GM18508 (cell line): ENCODE data around the gene NFIX.

Experiments used
- ATAC-seq: cut with Tn5 transposase; IDR thresholded peaks from one replicate; pipeline ENCODE4 v1.9.1; 2021; ENCODE audit warnings: moderate number of reproducible peaks; ENCODE audit not compliant: insufficient read depth, unreplicated experiment

The NFIX gene

DNA sequence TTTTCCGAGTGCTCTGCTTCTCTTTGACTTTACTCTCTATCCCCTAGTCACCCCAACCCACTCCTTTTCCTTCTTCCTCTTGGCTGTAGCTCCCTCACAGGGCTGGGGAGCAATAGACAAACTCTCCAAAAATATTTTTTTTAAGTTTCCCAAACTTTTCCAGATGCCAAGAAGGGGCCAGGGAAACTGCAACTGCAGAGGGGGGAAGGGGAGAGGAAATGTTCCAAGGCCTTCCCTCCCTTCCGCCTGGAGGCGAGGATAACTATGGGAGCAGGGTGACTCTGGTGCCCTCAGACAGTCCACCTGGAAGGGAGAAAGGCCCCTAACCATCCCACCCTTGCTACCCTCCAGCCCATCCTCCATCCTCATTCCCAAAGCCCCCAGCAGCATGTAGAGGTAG is 58.0 kb downstream of the NFIX start:
- no peak for ATAC-seq

DNA sequence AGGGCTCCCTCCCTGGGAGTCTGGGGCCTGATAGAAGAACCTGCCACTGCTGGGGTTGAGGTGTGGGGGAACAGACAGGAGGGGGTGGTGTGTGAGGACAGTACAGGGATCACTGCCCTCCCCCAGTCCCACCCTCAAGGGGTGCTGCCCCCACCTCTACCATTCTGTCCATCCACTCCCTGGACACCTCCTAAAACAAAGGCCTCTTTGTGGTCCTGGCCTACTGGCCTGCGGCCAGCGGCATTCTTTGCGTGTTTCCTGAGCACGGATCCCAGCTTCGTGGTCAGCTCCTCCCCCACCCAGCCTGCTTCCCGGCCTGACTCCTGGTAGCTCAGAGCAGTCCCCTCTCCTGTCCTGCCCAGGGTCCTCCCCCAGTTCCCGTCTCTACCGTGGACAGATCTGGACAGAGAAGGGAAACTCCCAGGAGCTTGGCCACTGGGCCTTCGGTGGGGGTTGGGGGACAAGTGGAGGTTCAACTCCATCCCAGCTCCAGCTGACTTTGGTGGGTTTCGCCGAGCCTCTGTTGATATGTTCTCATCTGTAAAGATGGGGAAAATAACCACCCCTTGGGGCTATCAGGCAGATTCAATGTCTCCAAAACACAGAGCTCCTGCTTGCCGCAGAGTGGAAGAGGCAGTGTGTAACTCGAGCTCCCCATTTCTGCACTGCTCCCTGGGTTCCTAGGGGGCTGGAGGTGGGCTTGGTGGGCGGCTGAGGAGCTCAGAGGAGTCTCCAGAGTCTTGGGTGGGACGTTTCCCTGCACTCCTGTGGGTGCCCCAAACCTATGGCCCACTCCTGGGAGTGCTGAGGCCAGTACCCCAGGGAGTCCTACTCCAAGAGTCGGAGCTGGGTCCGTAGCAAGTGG is 58.7 kb downstream of the NFIX start:
- no peak for ATAC-seq

DNA sequence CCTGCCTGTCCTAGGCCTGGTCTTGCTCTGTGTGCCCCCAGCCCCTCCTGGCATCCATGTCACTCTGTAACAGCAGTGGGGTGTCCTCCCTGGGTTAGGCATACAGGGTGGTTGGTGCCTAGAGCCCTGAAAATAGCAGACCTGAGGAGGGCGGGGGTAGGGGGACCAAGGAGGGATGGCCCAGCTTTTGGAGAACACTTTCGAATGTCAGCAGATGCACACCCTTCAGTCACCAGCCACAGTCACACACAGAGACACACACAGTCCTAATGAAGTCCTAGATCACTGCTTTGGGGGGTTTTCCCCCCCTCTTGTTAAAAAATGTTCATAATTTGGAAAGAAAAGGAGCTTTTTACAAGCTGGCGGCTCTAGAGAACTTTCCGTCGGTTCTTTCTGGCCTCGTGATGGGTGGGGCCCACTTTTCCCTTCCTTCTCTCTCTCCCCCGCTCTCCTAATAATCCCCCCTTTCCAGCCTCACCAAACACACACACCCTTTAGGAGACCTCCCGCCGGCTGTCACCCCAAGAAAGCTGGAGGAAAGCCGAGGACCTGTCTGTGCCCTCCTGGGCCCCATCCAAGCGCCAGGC is 59.4 kb downstream of the NFIX start:
- ATAC-seq: no peak

DNA sequence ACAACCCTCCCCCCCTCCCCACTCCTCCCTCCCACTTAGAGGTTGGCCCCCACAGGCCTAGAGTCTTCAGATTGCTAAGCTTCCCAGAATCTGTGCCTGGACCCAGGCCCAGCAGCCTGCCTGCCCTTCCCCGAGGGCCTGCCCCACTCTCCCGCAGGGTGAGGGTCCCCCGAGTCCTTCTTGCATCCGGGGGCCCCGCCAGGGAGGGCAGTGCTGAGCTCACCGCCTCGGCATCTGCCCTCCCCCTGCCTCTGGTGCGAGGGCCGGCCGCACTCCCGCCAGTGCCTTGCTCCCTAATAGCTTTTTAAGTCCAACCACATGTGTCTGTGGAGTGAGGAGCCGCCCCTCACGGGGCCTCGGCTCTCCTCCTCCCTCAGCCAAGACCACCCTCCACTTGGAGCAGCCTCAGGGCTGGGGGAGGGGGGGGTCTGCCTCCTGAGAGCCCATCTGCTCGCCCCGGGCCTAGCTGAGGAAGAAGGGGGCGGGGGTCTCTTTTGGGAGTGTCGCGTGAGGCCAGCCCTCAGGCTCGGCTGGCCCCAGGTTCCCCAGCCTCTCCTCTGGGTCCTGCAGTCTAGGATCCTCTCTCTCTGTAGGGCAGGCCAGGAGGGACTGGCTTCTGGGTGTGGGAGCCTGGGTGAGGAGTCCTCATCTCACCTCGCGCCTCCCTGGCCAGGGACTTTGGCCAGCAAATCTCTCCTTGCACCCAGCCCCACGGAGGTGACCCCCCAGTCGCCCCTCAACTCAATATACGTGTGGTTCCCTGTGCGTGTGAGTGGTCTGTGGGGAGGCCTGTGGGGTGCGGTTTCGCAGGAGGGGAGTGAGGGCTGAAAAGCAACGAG is 60.2 kb downstream of the NFIX start:
- no peak for ATAC-seq

DNA sequence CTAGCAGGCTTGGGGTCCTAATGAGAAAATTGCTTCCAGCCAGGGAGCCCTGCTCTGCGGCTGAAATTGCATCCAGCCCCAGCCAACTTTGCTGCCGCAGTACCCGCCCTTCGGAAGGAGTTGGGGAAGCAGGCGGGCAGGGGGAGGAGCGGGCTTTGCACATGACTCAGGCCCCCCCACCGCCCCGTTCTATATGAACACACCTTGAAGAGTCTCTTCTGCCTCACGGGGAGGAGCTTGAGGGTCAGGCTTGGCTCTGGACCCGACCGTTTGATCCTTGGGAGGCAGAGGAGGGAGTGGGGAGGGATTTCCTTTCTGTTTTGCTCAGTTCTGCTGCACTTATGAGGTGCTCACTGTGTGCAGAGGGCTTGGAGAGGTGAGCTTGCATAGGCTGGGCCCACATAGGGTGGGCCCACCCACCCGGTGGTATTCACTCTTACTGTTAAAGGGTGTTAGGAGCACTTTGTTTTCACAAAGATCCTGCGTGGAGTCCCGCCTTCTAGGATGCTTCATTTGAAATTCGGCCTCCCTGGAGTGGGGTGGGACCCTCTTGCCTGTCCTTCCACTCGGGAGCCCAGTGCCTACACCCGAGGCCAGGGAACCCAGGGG is 60.9 kb downstream of the NFIX start:
- no peak for ATAC-seq

DNA sequence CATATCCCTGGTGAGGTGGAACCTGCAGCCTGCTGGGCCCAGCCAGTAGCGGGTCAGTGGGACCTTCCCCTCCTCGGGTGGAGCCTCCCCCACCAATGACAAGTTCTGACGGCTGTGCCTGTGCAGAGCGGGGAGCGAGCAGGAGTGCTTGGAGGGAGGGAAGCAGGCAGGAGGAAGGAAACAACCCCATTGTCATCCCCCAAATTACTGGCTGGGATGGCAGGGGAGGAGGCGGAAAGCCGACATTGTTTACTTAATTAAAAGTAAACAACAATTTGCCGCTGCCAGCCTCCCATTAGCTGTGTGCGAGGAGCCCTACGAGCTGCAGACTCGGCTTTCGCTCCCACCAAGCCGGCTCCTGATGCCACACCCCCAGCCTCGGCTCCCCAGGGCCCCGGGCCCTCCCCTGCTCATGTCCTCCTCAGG is 61.9 kb downstream of the NFIX start:
- ATAC-seq: no peak

DNA sequence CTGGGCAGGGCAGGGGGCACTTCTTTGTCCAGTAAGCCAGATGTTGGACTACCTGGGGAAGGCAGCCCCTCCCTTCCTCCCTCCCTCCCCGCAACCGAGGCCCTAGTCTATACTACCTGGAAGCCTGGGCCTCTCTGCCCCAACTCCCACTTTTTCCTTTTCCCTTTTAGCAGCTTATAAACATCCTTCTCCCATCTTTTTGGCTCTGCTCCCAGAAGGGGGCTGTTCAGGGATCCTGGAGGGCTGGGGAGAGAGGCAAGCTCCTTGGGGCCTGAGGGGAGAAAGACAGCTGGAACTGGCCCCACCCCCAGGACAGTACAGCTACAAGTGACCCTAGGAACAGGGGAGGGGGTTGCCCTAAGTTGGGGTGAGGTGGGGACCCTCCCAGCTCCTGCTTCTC is 62.5 kb downstream of the NFIX start:
- ATAC-seq: no peak

DNA sequence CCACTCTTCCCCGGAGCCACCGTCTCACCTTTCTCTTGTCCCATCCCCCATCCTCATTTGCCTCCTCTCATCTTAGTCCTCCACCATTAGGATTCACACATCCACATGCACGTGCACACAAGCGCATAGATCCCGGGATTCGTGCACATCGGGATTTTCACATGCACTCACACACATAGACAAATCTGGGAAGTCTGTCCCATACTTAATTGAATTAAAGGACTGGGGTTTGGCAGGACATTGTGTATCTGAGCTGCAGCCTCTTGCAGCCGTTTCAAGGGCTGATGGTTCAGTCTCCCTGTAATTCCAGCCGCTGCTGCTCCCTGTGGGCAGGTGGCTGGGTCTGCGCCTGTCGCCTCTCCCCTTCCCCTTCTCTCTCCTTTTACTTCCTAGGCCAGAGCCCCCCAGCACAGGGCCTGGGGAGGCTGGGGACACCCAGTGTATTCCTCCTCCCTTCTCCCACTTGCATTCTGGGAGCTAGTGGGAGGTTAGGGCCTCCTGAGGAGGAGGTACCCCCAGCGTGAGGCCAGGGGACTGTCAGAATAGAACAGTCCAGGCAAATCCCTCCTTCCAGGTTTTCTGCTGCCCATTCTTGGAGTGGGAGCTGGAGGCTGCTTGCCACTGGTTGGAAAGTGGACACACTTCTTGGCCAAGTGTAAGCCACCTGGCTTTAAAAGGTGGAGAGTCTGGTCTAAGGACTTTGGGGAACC is 63.8 kb downstream of the NFIX start:
- ATAC-seq: no peak

DNA sequence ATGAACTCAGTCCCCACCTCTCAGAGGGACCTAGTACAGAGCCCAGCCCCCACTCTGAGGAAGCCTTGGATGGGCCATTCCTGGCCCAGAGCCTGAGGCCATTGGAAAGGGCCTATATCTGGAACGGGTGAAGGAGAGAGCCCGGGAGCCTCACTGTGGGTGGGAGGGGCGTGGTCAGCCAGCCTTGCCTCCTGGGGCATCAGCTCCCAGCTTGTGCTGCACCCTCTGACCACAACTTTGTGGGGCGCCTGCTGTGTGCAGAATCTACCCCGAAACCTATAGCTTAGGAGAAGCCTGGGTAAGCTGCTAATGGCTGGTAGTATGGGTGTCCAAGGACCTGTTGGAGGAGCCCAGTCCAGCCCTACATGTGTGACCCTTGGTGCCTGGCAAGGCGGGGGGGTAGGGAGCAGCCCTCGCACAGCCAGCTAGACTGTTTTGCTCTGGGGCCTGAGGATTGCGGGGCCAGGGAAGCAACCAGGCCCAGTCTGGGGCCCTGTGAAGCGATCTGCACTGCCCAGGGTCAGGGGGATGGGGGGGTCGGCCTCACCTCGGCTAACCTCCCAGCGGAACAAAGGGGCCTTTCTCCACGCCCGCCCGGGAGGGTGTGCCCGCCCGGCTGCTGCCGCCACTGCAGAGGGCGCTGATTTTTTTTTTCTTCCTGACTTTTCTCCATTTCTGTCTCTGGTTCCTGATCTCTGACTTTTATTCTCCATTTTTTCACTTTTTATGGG is 65.1 kb downstream of the NFIX start:
- ATAC-seq: no peak

DNA sequence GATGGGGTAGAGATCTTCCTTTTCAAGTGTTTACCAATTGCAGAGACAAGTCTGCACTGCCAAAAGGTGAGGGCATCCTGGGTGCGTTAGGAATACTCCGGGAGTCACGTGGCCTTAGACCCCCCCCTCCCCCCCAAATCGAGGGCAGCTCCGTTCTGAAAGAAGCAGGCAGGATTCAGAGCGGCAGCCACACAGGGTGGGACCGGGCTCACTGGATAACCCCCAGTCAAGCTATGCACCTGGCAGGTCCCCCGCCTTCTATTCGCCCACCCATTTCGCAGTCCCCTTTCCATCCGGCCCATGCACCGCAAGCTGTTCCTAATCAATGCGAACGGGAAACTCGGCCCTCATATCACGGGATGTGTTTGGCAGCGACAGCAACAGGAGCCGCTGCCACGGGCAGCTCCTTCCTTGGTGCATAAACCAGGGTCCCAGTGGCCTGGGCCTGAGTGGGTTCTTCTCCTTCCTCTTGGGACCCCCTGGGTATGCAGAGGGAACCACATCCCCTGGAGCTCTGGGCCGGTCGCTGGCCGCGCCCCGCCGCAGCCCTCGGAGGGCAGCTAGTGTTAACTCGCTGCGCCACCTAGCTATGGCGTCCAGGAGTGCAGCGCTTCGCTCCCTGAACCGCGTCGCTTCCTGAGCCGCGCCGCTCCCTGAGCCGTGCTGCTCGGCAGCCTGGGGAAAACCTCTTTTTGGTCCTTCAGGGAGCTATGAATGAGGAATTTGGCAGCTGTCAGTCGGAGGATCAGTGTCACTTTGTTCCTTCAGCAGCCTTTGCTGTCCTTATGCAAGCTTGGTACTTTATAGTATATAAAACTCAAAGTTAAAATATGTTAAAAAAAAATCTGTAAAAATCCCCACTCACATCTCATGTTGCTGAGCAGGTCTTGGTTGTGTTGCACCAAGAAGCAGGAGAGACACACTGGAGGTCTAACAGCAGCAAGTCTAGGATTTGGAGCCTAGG is 66.0 kb downstream of the NFIX start:
- no peak for ATAC-seq

DNA sequence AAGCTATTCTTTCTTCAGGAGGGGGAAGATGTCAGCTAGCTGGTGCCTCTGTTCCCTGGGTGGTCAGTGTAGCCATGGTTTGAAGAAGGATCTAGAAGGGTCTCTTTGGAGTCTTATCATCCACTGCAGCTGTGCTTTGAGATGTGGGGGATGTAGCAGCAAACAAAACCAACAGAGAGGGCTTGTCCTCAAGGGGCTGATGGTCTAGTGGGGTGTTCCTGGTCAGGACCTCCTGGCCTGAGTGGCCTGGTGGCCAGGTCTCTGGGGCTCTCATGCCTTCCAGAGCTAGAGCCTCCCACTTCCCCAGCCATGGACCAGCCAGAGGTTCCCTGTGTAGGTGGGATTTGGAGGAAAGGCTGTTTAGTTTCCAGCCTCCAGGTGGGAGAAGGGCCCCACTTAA is 67.0 kb downstream of the NFIX start:
- no peak for ATAC-seq

DNA sequence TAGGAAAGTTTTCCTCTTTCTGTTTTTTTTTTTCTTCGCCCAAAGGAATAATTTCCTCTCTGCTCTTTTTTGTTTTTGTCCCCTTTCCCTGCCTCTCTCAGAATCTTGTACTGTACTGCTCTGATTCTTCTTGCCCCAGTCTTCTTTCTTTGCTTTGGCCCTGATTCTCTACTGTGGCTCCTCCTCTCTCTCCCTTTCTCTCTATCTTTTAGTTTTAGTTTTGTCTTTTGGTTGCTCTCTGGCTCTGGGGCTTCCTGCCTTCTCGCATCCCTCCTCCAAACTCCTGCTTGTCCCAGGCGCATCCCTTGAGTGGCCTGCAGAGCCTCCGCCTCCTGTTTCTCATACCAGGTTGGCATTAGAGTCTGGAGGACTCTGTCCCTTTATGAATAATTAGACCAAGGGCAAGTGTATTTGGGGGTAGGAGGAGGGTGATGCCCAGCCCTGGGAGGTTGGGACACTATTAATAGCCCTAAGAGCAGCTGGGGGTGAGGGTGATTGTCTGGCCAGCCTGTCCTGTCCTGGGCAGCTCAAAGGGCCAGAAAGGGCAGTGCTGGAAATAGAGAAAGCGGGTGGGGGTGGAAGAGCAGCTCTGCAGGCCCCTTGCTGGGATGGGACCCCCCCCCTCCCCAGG is 68.3 kb downstream of the NFIX start:
- ATAC-seq: no peak

DNA sequence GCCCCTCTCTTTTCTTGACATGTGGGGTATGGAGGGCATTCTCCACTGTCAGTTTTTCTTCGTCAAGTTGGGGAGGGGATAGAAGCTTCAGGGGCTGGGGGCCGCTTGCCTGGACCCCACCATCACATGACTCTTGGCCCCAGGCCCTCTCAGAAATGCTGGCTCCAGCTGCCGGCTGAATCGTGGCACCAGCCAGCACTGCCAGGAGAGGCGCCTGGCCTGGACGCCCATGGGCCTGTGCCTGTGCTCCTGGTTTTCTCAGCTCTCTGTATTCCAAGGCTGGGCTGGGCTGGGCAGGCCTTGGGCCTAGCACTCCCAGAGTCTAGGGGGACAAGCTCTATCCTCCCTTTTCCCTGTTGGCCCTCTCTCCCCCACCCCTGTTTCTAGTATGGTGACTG is 68.8 kb downstream of the NFIX start:
- ATAC-seq: no peak

DNA sequence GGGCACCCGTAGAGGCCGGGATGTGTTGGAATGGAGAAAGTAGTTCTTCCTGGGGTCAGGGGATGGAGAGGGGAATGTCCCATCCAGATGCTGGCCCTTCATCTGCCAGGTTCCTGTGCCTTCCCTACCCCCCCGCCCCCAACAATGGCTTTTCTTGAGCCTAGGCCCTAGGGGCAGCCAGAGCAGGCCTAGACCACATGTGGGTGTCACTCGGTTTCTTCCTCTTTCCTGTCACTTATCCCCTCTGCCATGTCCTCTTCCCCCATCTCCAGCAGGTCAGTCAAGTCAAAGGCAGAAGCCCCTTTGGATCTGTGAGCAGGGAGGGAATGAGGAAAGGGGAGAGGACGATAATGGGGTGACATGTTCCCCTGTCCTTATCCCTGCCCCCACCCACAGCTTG is 71.0 kb downstream of the NFIX start:
- no peak for ATAC-seq

DNA sequence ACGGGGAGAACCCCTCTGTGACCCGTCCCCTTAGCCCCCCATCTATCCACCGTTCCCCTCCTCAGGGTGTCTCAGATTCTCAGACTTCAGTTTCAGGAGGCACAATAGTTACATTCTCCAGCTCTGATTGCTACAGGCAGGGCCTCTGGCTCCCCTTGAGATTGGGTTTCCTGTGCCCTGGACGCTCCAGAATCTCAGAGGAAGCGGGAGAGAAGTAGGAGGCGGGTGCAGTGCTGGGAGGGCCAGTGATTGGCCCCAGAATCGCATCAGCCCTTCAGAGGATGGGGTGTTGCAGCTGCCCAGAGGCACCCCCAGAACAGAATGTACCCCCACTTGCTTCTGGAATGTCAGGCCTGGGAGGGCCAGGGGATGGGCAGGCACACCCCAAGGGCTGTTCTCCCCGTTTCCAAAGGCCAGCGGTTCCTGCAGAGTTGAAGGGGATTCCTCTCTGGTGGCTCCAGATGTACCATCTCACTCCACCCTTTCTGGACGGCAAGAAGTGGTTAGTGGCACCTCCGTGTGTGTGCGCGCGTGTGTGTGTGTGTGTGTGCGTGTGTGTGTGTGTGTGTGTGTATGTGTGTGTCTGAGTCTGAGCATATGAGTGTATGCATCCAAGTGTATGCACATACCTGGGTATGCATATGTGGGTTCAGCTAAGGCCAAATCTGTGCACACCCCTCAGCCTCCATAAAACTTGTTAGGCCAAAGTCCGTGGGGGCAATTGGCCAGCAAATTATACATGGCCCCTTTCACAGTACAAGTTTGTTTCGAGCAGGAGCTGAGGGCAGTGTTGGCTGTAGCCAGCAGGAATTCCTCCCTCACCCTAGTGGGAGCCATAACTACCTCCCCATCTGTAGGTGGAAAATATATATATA is 71.9 kb downstream of the NFIX start:
- ATAC-seq: no peak

DNA sequence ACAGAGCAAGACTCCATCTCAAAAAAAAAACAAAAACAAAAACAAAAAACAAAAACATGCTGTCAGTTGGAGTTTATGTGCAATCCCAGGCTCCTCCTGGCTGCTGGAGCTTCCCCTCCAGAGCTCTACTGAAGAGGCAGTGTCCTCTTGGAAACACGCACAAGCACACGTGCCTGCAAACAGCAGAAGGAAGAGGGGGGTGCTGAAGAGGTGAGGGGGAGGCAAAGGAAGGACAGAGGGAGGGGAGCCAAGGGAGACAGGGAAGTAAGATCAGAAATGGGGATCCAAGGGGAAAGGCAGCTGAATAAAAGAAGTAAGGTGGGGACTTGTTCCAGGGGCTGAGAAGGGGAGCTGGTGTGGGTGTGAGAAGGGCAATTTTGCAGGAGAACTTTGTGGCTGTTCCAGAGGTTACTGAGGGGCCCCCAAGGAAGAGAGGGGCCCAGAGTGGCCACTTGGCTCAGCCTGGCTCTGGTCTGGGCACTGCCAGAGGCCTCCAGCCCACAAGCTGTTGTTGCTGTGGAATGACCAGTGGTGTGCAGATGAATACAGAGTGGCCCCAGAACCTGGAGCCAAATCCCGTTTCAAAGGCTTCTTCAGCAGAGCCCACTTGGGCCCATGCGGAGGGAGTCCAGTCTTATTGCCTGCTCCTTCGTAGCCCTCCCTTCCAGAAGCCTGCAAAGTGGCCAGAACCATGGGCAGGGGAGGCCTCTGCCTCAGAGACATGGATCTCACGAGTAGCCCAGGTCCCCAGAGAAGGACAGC is 73.0 kb downstream of the NFIX start:
- ATAC-seq: no peak
